Measurements from ENCODE around the gene TOP3A. TPM values are rescaled to one million over a fixed set of nuclear protein-coding genes. Genes with fewer than 3 reads are reported as not detected.

Gene TOP3A
- total RNA-seq, 1 experiment from 2014 or later, result 68.7 TPM

DNA sequence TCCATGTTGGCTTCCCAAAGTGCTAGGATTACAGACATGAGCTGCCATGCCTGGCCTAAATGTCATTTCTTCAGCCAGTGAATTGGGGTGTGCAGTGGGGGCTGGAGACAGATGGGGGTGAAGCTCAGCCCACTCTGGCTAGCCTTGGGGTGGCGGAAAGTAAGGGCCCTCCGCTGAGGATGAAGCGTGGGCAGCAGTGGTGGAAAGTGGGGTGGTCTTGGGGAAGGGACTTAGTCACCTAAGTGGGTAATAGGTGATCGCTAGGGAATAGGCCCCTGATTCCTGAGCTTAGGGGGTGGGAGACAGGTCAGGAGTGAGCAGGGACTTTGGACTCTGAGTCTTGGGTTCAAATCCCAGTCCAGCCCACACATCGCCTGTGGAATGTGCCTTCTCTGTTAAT lies 87.2 kb downstream of the TOP3A start:
- WGBS (ENCODE audit: extremely low coverage, insufficient read length, low lambda C conversion rate), result no CpG with 5 or more reads among the region's 5 CpGs
- H2AK5ac ChIP-seq (ENCODE audit: insufficient read length, low read length), result no peak overlapping the region
- peaks cover 24 to 36% of the 10 kb centered on the region in 2 experiments for H3K4me1 Mint-ChIP-seq
- peaks cover 25% of the 10 kb centered on the region; the same call in 1 of the 2 replicates for H3K79me2 ChIP-seq (ENCODE audit: insufficient read depth, low read length)
- H3K9ac ChIP-seq (ENCODE audit: extremely low read depth, insufficient read length, low read length), result no peak overlapping the region
- H2BK15ac ChIP-seq (ENCODE audit: low read depth, low read length), result no peak overlapping the region
- H2BK12ac ChIP-seq (ENCODE audit: insufficient read length, low read depth, low read length), result no peak overlapping the region
- no peak overlapping the region for H4K91ac ChIP-seq (ENCODE audit: insufficient read length, low read depth, low read length)
- peak overlapping the region in 1 of 3 experiments; percentile 57; a peak in 4 of 7 replicates for H3K27ac Mint-ChIP-seq
- no peak overlapping the region for H3T11ph ChIP-seq (ENCODE audit: low read length)
- no peak overlapping the region for H2BK20ac ChIP-seq (ENCODE audit: low read depth, low read length, poor library complexity, severe bottlenecking)
- no peak overlapping the region for H3K27ac ChIP-seq (ENCODE audit: insufficient read length, low read depth, low read length)
- no peak overlapping the region for H3K56ac ChIP-seq (ENCODE audit: insufficient read length, low read depth, low read length)
- peaks cover 9% of the 10 kb centered on the region for H3K79me1 ChIP-seq (ENCODE audit: insufficient read depth, low read depth, low read length, poor library complexity, severe bottlenecking)
- H3K4me1 ChIP-seq (ENCODE audit: insufficient read depth, low read length), result peaks cover 3% of the 10 kb centered on the region; the same call in 1 of the 2 replicates
- H3K27me3 ChIP-seq (ENCODE audit: insufficient read depth, low read length), result no peaks in the 10 kb centered on the region
- no peak overlapping the region for H2AFZ ChIP-seq (ENCODE audit: low read length)
- no peak overlapping the region for H3K18ac ChIP-seq (ENCODE audit: insufficient read length, low read depth, low read length)
- H4K20me1 ChIP-seq (ENCODE audit: control insufficient read depth, insufficient read depth, insufficient read length), result no peaks in the 10 kb centered on the region
- H3K23ac ChIP-seq (ENCODE audit: insufficient read length, low read depth, low read length), result no peak overlapping the region
- no peak overlapping the region for H2BK120ac ChIP-seq (ENCODE audit: low read depth, low read length, poor library complexity, severe bottlenecking)
- no peak overlapping the region; a peak in 1 of 5 replicates for H3K4me3 Mint-ChIP-seq
- DNase-seq, result no peak
- H3K27me3 Mint-ChIP-seq (ENCODE audit: low read depth), result no peaks in the 10 kb centered on the region
- no peak overlapping the region for H2BK5ac ChIP-seq (ENCODE audit: insufficient read length, low read length)
- peaks cover 11% of the 10 kb centered on the region for H3K23me2 ChIP-seq (ENCODE audit: insufficient read length, low read depth, low read length, poor library complexity, severe bottlenecking)
- H4K8ac ChIP-seq (replicated peaks; ENCODE audit: insufficient read length, low read depth, low read length), result no peak overlapping the region
- peaks cover 4 to 9% (median 8%) of the 10 kb centered on the region in 3 experiments; a peak in 4 of 7 replicates for H3K36me3 Mint-ChIP-seq (ENCODE audit: insufficient read depth in 1 of 3, low read depth in 3 of 3)
- H3K14ac ChIP-seq (ENCODE audit: insufficient read depth, low read length), result no peak overlapping the region
- H3K9me3 Mint-ChIP-seq, result no peaks in the 10 kb centered on the region; a peak in 1 of 5 replicates
- H3K4ac ChIP-seq (ENCODE audit: low read depth, low read length), result no peak overlapping the region
- no peak overlapping the region for H4K5ac ChIP-seq (ENCODE audit: insufficient read length, low read depth, low read length)
- TF ChIP-seq, protein P1, sequence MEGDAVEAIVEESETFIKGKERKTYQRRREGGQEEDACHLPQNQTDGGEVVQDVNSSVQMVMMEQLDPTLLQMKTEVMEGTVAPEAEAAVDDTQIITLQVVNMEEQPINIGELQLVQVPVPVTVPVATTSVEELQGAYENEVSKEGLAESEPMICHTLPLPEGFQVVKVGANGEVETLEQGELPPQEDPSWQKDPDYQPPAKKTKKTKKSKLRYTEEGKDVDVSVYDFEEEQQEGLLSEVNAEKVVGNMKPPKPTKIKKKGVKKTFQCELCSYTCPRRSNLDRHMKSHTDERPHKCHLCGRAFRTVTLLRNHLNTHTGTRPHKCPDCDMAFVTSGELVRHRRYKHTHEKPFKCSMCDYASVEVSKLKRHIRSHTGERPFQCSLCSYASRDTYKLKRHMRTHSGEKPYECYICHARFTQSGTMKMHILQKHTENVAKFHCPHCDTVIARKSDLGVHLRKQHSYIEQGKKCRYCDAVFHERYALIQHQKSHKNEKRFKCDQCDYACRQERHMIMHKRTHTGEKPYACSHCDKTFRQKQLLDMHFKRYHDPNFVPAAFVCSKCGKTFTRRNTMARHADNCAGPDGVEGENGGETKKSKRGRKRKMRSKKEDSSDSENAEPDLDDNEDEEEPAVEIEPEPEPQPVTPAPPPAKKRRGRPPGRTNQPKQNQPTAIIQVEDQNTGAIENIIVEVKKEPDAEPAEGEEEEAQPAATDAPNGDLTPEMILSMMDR (conservative IDR thresholded peaks at IDR 0.05), result no peak
- H3K4me2 ChIP-seq (ENCODE audit: insufficient read depth, insufficient read length, low read length), result no peak overlapping the region
- H3K9me3 ChIP-seq (ENCODE audit: control insufficient read depth, low read depth, low read length), result no peaks in the 10 kb centered on the region
